ENCODE data around the gene LRRC17.

LRRC17 gene

DNA sequence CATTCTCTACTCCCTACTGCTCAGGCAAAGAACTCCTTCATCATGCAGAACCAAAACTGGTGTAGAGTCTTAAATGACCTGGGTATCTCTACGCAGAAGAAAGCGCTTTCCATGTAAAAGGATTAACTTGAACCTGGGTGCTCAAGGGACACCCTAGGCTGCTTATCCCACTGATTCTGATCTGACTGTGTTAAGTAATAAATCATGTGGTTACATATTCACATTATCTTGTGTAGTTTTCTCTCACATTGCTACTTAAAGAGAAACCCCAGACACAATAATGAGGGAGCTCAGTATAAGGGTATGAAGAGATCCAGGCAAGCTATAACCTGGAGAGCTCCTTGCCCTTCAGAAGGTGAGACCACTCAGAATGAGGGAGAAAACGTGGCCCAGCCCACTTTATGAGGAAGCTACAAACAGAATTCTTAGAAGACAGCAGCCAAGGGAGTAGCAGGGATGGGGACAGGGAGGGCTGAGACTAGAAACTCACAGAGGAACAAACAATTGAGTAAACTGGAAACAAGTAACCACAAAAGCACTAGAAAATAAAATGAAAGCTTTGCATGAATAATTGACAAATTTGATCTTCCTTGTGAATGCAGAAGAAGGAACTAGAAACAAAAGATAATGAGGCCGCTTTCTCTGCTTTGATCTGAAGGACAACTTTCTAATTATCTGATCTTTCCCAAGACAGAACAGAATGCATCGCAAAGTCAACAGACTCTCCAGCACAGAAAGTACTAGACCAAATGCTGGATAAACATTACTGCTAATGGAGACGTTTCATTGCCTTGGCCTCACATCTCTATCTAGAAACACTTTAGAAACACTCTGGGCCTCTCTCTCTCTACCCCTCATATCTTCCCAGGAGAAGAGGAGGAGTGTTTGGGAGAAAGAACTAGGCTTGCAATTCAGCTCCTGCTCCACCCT is 76.1 kb downstream of the LRRC17 start:
- DNase-seq (ENCODE audit: low read depth): no peak

DNA sequence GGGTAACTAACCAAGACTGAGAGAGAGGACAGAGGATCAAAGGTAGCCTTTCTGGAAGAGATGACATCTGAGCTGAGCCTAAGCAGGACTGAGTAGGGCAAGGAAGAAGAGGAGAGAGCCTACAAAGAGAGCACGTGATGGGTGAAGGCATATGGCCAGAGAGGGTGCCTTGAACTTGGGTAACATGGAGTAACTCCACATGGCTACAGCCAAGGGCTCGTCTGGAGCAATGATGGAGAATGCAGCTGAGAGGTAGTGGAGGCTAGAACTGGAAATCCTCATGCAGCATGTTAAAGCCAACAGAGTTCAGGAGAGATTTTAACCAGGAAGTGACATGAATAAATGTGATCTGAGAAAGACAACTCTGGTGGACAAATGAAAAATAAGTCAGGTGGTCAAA is 77.8 kb downstream of the LRRC17 start:
- DNase-seq (ENCODE audit: low read depth): no peak

- DNase-seq (ENCODE audit: low read depth): no peak
Observed at GRCh38 chr7:102991077-102991539, 78.3 kb downstream of the LRRC17 start.

GRCh38 chr7:102991540-102992214 is 78.9 kb downstream of the LRRC17 start:
- DNase-seq (ENCODE audit: low read depth): no peak

DNA sequence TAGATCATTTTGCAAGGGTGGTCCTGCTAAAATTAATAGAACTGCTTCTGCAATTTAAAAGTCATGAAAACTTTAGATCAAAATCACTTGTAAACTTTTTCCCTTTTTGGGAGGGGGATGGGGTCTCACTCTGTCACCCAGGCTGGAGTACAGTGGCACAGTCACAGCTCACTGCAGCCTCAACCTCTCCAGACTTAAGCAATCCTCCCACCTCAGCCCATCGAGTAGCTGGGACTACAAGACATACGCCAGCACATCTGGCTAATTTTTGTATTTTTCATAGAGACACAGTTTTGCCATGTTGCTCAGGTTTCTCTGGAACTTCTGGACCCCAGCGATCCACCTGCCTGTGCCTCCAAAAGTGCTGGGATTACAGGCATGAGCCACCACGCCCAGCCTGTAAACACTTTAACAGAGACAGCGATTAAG is 79.7 kb downstream of the LRRC17 start:
- DNase-seq (ENCODE audit: low read depth): no peak

- DNase-seq (ENCODE audit: low read depth): no peak
Observed at GRCh38 chr7:102992938-102993717, 80.3 kb downstream of the LRRC17 start.

GRCh38 chr7:102993718-102994029 is 80.9 kb downstream of the LRRC17 start:
- DNase-seq (ENCODE audit: low read depth): no peak

GRCh38 chr7:102994567-102994966 is 81.8 kb downstream of the LRRC17 start:
- DNase-seq (ENCODE audit: low read depth): no peak
